NCI-H2171 (cell line): Measurements from ENCODE around the gene VWC2L.

Source experiments
- DNase-seq: peaks from one replicate; lab custom pipeline; 2025; lab: John Stamatoyannopoulos, UW

The VWC2L gene

GRCh38 chr2:214465363-214466146, 54.7 kb downstream of the VWC2L start:
- no peak for DNase-seq

DNA sequence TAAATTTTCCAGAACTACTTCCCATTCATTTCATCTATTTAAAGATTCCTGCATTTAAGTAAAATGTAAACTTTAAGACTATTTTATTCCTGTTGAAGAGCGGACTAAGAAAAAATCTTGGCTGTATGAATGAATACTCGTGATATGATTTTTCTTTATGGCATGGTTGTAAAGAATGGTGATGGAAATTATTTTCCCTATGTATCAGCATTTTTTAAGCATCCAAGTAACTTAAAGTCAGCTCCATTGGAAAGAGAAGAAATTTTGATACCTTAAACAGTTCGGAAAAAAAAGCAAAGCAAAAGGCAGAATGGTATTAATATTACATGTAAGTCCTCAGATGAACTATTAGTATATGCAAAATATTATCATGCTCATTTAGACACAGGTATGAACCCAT, 58.9 kb downstream of the VWC2L start:
- no peak for DNase-seq

DNA sequence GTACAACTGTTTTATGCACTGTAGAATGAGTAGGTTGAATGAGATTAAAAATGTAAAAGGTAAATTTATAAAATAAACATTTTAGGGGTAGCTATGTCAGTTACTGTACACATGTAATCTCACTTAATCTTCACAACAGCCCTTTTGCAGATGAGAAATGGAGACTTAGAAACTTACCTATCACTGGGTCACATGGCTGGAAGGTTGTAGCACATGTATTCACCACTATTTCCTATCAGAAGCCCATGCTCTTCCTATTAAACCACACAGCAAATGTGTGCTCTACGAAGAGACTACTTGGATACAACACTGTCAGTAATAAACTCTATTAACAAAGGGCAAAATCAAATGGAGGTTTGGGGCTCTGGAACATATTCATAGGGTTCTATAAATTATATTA, 60.5 kb downstream of the VWC2L start:
- no peak for DNase-seq

GRCh38 chr2:214471990-214472389, 61.1 kb downstream of the VWC2L start:
- DNase-seq = no peak

- DNase-seq = no peak
Observed at GRCh38 chr2:214477305-214477704, 66.5 kb downstream of the VWC2L start.

DNA sequence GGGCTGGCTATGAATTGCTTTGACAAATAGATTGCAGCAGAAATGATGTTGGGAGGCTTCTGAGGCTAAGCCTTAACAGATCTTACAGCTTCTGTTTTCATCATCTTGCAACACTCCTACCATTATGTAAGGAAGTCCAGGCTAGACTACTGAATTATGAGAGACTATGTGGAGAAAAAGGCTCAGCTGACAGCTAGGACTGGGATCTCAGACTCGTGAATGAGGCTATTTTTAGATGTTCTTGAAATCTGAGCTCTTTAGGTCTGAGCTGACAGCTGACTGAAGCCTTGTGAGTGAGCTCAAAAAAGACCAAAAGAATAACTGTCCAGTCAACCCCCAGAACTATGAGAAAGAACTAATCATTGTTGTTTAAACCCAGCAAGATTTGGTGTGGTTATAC, 70.3 kb downstream of the VWC2L start:
- DNase-seq = peak; percentile 8

DNA sequence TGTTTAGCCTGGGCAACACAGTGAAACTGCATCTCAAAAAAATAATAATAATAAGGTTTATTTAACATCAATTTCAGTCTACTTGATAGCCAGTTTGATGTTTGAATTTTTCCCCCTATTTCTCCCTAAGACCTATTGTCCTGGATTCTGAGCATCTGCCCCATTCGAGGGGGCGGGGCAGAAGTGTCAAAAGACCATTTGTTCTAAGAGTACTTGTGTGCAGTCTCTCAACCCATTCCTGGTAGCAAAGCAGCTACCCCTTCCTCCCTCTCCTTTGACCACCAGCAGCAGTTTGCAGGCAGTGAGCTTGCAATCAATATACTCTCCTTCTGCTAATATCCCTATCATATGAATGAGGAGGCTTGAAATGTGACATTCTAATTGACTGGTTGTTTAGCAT, 71.9 kb downstream of the VWC2L start:
- DNase-seq = no peak

DNA sequence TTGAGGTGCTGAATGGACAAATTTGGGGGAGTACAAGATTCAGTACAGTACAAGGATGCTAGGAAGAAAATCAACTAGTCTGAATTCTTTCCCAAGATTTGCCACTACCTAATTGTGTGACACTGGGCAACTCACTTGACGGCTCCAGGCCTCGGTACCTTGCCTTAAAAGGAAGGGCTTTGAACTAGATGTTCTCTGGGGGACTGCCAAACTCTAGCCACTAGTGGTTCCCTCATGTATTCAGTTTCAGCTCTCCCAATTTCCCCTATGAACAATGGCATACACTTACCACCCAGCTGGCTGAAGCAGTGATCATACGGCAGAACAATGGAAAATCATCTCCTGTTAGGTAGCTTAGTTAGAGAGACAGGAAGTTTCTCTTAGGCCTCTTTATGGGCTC, 73.4 kb downstream of the VWC2L start:
- DNase-seq = no peak

DNA sequence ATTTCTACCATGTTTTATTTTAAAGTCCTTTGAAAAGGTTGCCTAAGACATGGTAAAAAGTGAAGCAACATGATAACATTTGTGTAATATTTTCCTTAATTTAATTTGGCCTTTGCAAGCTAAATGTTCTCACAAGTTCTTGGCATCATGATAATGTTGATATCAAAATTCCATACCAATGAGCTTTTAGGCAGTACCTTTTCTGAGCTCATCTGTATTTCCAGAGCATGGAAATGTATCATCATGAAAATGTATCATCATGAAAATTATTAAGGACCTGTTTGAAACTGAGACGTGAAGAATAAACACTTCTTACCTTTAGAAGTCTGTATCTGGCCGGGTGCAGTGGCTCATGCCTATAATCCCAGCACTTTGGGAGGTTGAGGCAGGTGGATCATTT, 73.8 kb downstream of the VWC2L start:
- no peak for DNase-seq

GRCh38 chr2:214489181-214489580, 78.3 kb downstream of the VWC2L start:
- DNase-seq = no peak

DNA sequence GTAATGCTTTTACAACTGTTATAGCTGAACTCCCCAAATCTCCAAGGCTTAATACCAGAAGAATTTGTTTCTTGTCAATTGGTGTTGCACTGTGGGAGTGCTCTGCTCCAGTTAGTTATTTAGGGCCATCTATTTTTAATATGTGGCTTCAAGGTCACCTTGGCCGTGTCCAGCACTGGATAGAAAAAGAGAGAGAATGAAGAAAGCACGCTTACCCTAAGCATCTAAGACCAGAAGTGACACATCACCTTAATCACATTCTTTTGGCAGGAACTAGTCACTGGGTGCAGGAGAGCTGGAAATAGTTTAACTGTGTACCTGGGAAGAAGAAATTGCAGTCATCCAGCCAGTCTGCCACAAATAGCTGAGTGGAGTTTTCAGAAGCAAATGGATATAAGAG, 78.8 kb downstream of the VWC2L start:
- no peak for DNase-seq

DNA sequence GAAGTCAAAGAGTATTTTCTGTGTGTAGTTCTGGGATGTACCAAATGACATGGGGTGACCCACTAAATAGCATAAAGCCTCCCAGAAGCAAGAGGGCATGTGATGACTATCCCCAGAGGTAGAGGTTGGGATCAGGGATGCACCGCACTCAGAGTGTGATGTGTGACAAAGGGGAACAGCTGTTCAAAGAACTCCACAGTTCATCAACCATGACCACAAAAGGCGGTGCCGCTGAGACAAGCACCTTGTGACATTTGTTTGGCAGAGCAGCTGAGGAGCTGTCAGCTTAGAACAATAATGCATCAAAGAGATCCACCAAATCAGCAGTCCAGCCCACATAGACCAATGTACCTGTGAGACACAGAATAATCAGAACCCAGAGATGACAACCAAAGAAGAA, 81.3 kb downstream of the VWC2L start:
- peak; percentile 86 for DNase-seq

DNA sequence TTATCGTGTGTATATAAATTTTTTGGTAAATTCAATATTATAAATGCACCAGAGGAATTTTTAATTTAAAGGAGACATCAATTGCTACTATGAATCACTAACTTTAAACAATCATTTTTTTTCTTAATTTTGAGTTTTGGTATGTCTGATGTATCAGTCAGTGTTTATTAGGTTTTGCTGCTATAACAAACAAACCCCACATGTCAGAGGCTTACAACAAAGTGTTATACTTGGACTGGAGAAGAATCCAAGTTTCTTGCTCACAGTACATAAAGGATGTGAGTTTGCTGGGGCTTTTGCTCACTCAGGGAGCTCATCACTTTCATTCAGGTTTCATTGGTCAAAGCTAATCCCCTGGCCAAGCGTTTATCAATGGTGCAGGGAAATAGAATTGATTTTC, 81.8 kb downstream of the VWC2L start:
- DNase-seq = no peak

GRCh38 chr2:214497489-214497888, 86.6 kb downstream of the VWC2L start:
- DNase-seq = no peak

GRCh38 chr2:214503568-214503967, 92.7 kb downstream of the VWC2L start:
- DNase-seq = no peak

DNA sequence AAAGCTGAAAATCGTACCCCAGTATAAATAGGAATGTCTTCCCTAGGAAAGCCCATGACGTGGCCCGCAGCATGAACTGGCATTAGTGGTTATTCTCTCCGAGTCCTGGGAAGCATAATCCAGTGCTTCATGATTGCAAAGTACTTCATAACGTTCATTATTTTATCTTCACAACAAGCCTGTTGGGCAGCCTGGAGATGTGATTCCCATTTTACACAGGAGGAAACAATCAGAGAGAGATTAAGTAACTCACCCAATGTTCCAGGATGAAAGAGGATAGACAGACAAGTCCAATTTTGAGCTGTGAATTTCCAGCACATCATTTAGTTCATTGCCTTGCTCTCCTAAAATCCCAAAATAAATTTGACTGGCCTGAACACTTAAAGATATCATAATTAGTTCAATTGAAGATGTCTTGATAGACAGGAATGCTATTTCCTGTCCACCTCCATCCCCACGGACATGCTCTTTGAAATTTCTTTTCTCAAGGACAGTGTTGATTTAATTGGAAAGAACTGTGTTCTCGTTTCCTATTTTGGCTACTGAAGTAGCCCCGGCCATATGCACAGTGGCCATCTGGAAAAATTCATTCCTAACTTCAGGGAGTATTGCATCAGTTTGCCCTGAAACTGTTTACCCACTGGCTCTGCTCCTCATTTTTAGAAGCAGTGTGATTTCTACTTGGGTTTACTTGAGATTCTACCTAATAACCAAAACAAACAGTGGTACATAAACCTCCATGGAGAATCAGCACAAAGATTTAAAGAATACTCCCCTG, 93.9 kb downstream of the VWC2L start:
- DNase-seq = no peak

DNA sequence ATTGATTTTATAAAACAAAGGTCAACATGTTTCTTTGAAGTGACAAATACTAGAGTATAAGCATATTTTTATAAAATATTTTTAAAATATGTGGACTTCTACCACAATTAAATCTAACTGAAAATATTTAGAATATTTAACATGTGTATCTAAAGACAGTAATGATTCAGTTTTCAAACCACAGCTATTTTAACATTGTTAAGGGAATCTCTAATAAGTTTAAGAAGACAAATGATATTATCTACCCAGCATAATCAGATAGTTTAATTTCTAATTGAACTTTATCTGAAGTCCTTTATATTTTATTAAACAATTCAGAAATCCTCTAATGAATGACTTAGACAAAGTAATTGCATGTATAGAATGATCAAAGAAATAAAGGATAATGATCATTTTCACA, 96.2 kb downstream of the VWC2L start:
- DNase-seq = no peak

GRCh38 chr2:214514704-214515103, 103.8 kb downstream of the VWC2L start:
- DNase-seq = no peak

GRCh38 chr2:214515111-214515510, 104.3 kb downstream of the VWC2L start:
- no peak for DNase-seq

GRCh38 chr2:214519258-214519818, 108.5 kb downstream of the VWC2L start:
- DNase-seq = no peak

DNA sequence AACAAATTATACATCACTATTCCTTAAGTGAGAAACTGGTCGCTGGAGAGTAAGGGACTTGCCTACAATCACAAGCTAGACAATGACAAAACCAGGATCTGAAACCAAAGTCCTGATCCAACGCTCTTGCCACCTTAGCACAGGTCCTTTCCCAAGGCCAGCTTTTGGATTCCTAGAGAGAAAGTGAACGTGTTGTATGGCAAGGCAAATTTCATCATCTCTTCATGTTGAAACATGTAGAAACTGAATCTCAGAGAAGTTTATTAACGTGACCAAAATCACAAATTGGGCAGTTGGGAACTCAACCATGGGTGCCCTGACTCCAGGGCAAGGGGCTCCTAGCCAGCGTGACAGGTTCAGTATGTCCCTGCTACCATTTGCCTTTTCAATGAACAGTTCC, 118.2 kb downstream of the VWC2L start:
- DNase-seq = no peak

DNA sequence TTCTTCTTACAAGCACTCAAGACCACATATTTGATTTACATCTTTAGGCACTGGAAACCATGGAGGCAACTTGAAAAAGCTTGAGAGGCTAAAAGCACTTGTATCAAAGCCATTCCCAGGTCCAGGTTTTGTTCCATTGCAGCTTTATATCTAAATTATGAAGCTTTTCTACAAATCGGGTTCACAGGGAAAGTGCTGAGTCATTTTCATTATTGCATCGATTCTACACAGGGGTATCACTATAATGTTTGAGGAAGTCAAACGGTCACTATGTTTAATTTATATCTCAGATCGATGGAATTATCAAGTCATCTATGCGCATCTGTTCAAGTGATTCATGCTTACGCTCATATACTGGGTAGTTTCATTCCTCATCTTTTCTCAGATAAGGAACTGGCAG, 118.7 kb downstream of the VWC2L start:
- DNase-seq = no peak

DNA sequence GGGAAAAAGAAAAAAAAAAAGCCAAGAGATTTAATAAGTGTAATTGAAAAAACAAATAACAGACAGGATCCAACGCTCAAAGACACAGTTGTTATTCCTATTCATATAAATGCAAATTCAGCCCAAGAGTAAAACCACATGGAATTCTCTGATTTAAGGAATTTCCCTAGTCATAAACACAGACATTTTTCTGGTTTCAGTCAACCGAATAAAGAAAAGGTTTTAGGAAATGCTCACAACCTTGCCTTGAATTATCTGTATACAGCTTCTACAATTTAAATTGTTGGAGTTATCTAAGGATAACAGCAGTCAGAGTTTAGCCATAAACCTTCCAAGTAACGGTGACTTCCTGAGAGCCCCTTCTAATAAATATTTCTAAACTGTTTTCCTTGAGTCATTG, 122.7 kb downstream of the VWC2L start:
- no peak for DNase-seq
